HL-60 (cell line): ENCODE measurements around the gene TENT4A.

Source experiments
- POLR2AphosphoS5 ChIP-seq: IDR thresholded peaks from 2 replicates; pipeline ENCODE4 v1.6.1; 2012; ENCODE audit warnings: low read depth
- REST ChIP-seq: IDR thresholded peaks from 2 replicates; pipeline ENCODE4 v1.6.1; 2012; ENCODE audit warnings: low read depth; ENCODE audit not compliant: insufficient replicate concordance
- TF ChIP-seq, protein P1 (sequence below): IDR thresholded peaks from one replicate; pipeline ENCODE4 v1.5.1; 2011; ENCODE audit warnings: low read length, control low read depth, inconsistent platforms; ENCODE audit not compliant: insufficient read depth

DNA sequence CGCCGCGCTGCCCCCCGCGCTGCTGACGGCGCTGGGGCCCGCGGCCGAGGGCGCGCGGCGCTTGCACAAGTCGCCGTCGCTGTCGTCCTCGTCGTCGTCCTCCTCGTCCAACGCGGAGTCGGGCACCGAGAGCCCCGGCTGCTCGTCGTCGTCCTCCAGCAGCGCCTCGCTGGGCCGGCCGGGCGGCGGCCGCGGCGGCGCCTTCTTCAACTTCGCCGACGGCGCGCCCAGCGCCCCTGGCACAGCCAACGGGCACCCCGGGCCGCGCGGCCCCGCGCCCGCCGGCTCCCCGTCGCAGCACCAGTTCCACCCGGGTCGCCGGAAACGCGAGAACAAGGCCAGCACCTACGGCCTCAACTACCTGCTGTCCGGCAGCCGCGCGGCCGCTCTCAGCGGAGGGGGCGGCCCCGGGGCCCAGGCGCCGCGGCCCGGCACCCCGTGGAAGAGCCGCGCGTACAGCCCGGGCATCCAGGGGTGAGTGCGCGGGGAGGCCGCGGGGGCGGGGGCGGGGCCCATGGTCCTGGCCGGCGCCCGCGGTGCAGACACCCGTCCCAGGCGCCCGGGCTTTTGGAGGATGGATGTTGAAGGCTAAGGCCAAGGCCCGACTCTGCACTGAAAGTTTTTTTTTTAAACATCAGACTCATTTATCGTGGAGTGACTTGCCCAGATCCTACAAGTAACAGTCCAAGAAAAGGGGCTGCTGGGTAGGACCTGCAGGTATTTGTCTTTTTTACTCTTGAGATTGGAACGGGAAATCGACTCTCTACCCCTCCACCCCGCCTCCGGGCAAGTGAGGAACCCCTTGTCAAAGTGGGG is 1.2 kb downstream of the TENT4A start:
- TF ChIP-seq, protein P1, sequence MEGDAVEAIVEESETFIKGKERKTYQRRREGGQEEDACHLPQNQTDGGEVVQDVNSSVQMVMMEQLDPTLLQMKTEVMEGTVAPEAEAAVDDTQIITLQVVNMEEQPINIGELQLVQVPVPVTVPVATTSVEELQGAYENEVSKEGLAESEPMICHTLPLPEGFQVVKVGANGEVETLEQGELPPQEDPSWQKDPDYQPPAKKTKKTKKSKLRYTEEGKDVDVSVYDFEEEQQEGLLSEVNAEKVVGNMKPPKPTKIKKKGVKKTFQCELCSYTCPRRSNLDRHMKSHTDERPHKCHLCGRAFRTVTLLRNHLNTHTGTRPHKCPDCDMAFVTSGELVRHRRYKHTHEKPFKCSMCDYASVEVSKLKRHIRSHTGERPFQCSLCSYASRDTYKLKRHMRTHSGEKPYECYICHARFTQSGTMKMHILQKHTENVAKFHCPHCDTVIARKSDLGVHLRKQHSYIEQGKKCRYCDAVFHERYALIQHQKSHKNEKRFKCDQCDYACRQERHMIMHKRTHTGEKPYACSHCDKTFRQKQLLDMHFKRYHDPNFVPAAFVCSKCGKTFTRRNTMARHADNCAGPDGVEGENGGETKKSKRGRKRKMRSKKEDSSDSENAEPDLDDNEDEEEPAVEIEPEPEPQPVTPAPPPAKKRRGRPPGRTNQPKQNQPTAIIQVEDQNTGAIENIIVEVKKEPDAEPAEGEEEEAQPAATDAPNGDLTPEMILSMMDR = no peak
- TF ChIP-seq POLR2AphosphoS5 (no peak), REST (no peak)
